Inferior parietal cortex (tissue), 1 donor: ENCODE data around the gene HOXB8.

Source experiments
- DNase-seq: peaks from one replicate; pipeline ENCODE4 v3.0.0-alpha.2; 2016; ENCODE audit errors: extremely low spot score

Gene HOXB8

DNA sequence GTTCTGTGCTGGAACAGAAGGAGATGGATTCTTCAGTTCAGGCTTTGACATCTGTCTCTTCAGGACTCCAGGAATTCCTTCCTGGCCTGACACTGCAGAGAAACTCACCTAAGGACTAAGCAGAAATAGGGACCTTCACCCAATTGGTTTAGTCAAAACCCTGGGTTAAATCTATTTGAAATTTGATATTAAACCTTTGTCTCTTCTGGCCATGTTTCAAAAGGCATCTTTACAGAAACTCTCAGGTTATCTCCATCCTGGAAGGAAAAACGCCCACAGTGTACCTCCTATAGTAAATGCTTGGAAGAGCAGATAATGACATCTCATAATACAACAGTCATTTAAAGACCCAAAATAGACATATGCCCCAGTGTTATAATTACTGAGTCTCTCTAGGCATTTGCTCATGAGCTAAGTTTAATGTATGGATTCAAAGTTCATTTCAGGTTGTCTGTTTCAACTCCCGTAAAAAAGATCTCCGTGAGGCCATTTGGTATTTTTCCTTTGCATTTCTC lies 31.3 kb downstream of the HOXB8 start:
- DNase-seq: no peak

DNA sequence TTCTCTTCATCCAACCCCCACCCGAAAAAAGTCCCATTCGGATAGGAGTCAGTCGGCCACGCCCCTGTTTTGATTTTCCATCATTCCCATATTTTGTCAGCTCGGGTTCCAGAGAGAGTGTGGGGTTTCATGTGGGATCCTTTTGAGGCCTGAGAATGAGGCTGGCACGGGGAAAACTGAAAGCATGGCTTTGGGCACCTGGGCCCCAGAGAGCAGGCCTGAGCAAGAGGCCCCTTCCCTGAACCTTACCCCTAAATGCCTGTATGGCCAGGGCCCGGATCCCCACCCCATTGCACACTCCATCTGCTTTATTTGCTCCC lies 32.4 kb downstream of the HOXB8 start:
- DNase-seq: no peak

DNA sequence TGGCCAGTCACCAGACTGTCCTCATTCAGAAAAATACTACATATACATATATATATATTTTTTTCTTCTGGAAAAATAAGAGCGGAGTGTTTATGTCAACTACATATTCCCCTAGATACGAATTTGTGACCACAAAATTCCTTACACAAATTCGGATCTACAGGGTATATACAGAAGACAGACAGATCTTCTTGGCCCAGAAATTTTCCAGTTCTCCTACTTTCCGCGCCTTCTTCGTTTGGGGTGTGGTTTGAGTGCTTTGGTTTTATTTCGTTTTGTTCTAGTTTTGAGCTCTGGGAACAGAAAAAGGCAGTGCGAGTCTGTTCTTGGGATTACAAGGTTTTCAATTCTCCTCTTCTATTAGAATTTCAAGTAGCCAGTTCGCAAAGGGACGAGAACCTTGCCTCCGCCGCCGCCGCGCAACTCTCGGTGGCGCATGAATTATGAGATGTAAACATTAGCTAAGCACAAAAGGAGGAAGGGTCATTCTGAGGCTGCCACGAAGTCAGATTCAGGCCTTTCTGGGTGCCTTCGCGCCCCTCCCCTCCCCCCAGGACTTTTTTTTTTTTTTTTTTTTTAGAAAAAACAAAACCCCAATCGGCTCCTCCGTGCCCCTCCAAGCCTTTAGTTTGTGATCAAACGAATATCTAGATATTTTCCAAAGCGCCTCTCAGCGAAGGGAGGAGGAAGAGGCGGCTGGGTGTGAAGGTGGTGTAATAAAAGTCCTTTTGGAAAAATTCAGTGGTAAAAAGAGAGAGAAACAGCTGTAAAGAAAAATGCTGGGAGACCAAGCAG lies 35.1 kb downstream of the HOXB8 start:
- no peak for DNase-seq

DNA sequence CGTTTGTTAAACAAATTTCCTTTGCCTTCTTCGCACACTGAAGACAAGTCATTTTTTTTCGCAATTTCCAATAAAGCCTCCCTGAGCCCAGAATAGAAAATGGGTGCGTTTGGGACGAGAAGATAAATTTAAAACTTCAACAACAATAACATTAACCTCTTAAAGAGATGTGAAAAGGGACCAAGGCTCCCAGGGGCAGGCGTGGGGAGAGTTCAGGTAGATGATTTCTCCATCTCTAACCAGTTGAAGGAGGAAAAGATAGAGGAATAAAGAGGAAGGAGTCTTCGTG lies 35.7 kb downstream of the HOXB8 start:
- DNase-seq: no peak

DNA sequence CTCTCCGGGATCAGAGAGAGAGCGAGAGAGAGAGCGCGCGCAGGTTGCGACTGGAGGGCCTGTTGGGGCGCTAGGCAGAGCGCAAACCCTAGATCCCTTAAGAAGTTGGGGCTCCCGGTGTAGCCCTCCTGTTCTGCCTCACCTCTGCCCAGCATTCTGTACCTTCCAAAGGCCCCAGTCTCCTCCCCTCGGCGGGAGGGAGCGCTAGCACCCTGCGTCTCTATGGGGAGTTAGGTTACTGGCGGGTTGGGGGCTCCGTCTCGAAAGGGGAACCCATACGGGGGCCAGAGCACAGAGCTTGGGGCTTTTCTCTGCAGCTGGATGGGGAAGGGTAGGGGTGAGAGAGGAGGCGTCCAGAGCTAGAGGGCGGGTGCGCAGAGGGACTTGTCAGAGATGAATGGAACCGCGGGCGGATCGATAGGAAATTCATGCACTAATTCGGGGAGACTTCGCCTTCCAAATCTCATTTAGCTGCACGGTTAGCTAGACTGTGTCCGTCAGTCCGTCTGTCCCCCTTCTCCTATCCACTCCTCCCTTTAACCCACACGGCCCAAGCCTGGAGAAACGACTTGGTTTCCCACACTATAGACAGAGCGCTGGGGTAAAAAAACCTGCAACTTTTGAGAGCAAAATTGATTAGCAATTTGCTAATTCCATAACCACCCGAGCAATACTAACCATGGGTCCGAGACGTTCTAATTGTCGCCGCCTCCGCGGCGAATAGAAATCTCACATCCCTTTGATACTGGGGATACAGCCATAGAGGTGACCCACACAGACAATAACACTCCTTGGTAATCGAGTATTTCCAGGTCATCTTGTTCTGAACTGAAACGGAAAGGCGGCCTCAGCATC lies 36.2 kb downstream of the HOXB8 start:
- no peak for DNase-seq

DNA sequence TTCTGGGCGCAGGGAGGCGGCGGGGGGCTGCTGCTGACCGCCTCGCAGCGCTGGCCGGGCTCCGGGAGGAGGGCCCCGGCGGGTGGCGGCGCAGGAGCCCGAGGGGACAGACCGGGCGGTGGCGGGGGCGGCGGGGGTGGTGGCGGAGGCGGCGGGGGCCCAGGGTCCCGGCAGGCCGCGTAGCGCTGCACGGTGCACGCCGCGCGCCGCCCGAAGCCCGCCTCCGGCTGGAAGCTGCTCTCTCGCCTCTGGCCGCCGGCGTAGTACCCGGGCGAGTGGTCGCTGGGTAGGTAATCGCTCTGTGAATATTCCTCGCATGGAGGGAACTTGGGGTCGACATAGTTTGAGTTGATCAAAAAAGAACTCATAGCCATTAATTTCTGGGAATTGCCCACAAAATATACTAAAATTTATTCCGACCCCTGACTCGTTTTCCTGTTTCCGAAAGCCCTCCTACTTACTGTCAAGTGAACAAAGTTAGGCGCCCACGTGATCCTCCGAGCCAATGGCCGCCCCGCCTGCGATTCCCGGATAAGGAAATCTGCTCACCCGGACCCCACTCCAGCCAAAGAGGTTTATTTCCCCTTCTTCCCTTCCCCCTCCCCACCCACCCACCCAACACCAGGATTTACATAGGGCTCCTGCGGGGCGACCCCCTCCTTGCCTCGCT lies 37.0 kb downstream of the HOXB8 start, which contains the start of gene HOXB4:
HOXB4 (minus strand) TSS at position 405 of the 670 bp plus-strand sequence; CDS start at position 374, 31 bp downstream.
- peak; percentile 6 for DNase-seq

DNA sequence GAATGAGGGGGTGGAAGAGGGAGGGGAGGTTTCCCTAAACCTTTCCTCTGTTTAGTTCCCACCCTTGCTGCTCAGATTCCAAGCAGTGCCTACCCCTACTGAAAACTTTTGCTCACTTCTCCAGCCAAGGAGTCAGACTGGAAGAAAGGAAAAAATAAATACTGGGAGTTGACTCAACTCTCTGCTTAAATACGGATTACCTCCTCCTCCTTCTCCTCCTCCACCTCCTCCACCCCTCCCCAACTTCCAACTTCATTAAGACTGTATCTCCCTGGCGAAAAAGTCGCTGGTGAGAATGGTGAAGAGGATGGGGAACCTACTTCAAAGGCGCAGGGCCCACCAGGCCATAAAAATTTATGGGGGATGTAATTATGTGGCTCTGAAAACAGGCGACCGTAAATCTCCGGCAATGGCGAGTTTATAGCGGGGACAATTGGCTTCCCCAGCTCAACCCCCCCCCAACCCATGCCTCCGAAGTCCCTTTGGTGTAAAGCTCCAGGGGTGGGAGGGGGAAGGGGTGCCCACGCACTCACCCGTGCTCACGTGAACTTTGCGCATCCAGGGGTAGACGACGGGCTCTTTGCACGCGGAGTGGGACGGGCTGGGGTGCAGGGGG lies 37.7 kb downstream of the HOXB8 start:
- no peak for DNase-seq

DNA sequence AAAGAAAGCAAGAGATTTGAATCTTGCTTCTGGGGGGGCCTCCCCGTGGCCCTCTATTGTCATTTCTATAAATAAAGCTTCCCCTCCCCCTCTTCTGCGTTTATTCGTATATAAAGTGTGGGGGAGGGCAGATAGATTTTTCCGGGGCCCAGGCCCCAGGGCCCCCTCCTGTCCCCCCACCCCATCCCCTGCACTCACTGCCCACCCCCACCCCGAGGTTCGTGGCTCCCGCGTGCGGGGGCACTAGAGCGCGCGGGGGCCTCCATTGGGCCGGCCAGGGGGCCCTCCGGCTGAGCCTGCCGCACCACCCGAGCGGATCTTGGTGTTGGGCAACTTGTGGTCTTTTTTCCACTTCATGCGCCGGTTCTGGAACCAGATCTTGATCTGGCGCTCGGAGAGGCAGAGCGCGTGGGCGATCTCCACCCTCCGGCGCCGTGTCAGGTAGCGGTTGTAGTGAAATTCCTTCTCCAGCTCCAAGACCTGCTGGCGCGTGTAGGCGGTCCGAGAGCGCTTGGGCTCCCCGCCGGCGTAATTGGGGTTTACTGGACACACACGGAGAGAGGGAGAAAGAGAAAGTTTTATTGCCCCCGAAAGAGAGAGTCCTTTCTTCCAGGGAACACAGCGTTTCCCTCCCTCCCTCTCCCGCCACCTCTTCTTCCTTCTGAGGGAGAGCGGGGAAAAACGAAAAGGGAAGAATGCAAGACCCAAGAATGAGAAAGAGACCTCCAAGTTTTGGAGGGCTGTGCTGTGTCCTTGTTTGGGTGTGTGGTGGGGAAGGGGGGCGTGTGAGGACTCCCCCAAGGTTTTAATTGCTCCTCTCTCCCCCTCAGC lies 38.4 kb downstream of the HOXB8 start:
- no peak for DNase-seq

DNA sequence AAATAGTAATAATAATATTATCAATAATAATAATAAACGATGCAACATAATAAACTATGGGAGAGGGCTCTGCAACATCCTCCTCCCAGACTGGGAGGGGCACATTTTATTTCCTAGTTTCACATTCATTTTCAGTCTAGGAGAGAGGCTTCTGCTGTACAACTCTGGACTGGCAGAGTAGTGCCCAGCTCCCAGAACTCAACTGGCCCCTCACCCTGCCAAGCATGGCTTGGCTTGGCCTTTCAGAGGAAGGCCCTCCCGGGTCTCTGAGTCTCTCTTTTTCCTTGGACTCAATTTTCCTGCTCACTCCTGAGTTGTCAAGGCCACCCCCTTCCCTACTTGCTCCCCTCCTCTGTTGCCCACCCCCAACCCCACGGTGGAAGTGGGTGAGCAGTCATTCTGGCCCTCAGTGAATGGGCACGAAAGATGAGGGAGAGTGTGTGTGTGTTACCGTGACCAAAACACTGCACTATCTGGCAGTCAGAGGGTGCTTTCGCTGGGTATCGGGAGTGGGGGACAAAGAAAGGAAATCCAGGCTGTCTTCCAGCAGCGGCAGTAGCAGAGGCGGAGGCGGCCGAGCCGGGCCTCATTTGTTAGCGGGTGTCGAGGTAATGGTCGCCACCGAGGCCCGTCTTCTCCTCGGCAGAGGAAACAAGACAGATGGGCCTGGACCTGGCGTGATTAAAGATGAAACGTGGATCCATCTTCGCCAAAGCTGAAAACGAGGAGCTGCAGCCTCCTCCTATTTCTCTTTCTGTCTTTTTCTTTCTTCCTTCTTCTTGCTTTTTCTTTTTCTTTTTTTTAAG lies 39.2 kb downstream of the HOXB8 start:
- DNase-seq: no peak

DNA sequence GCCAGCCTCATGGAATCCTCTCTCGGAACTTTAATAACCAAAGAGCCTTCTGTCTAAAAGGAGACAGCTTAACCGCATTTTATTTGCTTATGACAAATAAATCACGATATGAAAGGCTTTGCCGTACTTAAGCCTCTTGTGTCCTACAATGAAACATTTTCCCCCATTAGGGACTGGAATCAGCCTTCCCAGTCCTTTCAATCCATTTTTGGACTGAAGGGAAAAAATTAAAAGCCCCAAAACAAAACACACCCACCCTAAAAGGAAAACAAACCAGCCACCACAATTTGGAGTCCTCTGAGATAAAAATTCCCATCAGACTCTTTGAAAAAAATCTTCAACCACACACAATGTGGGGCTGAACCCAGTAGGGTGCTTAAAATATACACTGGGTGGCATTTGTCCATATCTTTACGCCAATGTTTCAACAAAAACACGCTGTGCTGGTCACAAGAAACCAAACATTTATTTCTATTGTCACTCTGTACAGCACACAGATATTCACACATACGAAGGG lies 40.0 kb downstream of the HOXB8 start:
- DNase-seq: no peak

DNA sequence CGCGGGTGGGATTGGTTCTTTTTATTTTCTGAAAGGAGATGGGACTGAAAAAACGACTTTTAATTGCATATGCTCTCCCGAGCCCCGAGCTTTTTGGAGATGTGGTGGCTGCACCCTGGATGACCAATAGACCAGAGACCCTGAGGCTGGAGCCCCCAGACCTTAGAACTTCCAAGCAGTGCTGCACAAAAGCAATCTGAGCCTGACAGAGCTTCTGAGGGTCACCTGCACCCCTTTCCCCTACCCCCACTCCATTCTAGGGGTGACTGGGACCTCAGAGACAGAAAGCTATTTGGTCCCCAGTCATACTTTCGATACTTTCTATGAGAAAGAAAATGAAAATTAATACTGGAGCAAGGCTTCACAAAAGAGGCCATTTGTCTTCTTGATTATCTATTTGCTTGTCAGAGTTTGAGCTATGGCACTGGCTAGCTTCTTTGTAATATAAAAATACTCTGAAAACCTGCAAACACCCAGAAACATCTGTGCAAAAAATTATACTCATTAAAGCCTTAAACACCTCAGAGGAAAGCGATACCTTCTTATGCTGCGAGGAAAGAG lies 40.5 kb downstream of the HOXB8 start:
- no peak for DNase-seq

DNA sequence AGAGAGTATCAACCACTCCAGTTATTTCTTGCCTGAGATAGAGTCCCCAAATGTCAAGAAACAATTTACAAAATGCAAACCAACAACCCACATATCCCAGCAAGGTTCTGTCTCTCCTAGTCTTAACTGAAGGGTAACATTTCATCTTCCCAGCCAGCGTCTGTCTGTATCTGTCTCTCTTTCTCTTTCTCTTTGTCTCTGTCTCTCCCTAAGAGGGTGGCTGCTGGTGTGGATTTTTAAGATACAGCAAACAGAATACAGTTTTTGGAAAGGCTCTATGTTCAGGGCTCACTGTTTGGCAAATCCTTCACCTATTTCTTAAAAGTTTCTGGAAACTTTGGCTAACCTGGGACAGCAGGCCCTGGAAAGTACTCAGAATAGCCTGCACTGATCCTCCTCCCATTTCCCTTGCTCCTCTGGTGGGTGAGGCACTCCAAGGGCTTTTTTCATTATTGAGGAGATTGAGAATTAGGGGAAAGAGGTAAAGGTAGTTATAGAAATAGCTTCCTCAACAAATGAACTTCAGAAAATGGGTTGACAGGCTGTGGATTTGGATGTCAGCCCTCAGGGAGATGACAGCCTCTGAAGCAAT lies 43.2 kb downstream of the HOXB8 start:
- DNase-seq: no peak

DNA sequence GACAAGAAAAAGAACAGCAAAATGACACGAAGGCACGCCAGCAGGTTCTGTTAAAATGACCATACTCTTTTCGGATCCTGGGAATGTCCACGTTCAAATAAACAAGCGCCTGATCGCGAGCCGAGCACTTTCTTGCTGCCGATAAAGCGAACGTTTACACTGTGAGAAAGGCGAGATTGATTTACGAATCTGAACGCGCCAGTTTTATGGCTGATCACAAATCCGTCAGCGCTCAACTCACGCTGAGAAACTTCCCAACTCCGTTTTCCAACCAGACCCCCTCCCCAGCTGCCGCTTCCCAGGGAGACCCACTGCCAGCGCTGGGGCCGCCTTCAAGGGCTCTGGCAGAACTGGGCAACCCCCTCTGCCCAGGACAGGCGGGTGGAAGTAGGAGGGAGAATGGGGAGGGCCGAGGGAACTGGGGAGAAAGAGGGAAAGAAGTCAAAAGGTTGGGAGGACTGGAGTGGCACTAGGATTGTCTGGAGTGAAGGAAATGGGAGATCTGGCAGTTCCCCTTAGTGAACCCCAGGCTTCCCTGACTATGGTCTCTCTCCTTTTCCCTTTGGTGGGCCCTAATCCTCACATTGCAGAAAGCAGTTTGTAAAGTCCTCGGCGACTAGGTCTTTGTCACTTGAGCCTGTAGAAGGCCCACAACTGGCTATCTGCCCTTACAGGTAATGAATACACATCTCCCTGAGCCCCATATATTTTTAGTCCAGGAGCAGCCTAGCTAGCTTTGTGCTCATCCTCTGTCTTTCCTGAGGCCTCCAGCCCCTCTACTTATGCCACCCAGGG lies 43.9 kb downstream of the HOXB8 start:
- no peak for DNase-seq

DNA sequence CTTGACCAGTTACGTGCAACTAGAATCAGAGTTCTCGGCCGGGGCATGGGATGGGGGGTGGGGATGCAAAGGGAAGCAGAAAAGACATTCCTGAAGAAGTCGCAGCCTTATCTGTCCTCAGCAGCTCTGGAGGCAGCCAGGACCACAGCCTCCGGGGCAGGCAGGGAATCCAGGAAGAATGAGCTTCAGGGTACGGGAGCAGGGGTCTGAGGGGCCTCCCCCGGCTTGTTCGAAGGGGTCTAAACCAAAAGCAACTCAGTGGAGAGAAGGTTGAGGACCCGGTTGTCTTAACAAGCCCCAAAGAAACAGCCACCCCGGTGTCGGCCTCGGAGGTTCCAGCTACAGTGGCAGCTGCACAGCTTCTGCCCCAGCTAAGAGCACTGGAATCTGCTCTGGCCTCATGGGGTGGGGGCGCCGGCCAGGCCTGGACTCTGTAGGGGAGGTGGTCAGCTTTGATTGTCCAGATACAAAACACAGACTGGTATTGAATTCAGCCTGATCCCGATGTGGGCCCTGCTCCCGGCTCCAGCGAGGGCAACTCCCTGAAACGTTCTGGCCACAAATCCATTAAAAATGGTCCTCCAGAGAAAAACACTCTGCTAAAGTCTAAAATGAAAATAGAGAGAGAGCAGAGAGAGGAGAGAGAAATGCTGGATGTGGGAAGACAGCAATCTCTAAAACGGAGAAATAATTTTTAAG lies 44.6 kb downstream of the HOXB8 start:
- no peak for DNase-seq

DNA sequence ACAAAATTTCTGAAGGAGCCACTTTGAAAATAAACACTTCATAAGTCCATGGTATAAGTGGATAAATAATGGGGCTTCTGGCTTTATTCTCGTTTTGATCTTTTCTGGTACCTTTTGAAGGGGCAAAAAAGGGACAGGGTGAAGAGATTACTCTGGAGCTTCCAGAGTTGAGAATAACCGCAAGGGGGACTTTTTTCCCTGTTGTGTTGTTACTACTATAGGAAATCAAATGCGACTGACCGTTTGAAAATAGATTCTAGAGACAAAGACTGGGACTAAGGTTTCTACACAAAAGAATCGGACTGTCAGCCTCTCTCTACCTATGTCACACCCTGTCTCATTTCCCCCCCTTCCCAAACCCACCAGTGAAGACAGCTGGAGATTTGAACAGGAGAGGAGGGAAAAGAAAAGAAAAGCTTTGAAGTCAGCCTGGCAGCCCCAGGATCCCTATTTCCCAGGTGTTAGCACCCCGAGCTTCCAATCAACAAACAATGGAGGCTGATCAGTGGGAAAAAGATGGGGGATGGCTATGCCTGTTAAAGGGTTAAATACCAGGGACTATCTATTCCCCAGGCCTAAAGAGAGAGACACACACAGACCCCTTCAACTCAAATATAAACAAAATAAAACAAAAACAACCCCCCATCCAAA lies 45.3 kb downstream of the HOXB8 start:
- no peak for DNase-seq

DNA sequence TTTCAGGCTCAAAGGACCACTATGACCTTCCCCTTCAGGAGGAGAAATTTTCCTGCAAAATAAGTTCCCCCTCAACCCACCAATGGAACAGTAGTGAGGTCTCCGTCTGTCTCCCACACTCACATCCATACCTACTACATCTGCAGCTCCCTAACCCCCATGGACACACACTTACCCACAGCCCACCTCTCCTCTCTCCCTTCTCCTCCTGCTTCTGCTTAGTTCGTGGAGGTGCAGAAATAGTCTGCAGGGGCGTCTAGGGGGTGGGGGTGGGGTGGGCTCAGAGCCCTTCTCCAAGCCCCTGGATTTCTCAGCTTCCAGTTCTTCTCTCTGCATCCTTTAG lies 45.9 kb downstream of the HOXB8 start:
- no peak for DNase-seq

DNA sequence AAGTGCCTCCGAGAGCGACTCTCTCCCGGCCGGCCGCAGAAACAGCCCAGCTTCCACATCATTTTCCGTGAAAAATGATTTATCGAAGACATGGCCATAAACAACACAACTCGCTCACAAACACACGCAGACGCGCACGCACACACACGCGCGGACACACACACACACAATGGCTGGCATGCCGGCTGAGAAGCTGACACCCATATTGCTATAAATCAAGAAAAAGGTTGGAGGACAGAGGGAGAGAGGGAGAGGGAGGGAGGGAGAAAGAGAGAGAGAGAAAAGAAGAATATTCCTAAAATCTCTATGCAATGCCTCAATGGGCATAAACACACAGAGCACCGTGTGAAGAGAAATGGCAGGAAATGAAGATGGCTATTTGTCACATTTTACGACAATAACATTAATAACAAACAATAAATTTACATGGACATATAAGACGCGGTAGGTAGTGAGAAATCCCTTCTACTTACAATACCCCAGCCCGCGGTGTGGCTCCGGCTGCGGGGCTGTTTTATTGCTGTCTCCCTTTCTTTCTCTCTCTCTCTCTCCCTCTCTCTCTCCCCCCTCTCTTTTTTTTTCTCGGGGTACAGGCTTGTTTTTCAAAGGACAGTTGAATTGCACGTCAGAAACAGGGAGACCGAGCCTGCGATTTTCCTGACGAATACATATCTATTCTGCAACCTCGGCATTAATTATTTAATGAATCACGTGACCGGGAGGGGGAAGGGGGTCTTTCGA lies 46.4 kb downstream of the HOXB8 start:
- DNase-seq: no peak
